WTC11 (cell line): ENCODE results near the gene CPTP. TPM values are rescaled to one million over a fixed set of nuclear protein-coding genes. Genes with fewer than 3 reads are reported as not detected.

ENCODE experiments used
- ATAC-seq: fragments of 200-7000 bp; cut with Tn5 transposase; 2 replicates; pipeline ENCODE4 v1.10.0; 2021; ENCODE audit warnings: mild to moderate bottlenecking, moderate library complexity
- CTCF ChIA-PET: fragments of 300-600 bp; sonication (Branson Sonifier 250); formaldehyde crosslinking; loops from one replicate; lab custom pipeline; 2021; ENCODE audit warnings: antibody characterized with exemption; lab: Charles Lee
- POLR2A ChIA-PET: fragments of 350-600 bp; sonication (Branson Sonifier 250); formaldehyde crosslinking; loops from one replicate; lab custom pipeline; 2021; ENCODE audit warnings: antibody characterized with exemption; lab: Charles Lee
- DNase-seq: peaks from one replicate; pipeline ENCODE4 v3.0.0; 2021; ENCODE audit warnings: low spot score
- H3K27ac Mint-ChIP-seq: 2 replicates; pipeline ENCODE4 v1.8.0; 2021; ENCODE audit warnings: mixed read lengths
- H3K27me3 Mint-ChIP-seq: 2 replicates; pipeline ENCODE4 v1.8.0; 2021; ENCODE audit warnings: low read depth, mild to moderate bottlenecking, moderate library complexity, mixed read lengths
- H3K36me3 Mint-ChIP-seq: 2 replicates; pipeline ENCODE4 v1.8.0; 2021; ENCODE audit warnings: mixed read lengths
- H3K4me1 Mint-ChIP-seq: 2 replicates; pipeline ENCODE4 v1.8.0; 2022; ENCODE audit warnings: mixed read lengths
- H3K4me3 Mint-ChIP-seq: 2 replicates; pipeline ENCODE4 v1.8.0; 2021; ENCODE audit warnings: mild to moderate bottlenecking, moderate library complexity, mixed read lengths
- H3K9me3 Mint-ChIP-seq: 2 replicates; pipeline ENCODE4 v1.8.0; 2021; ENCODE audit warnings: mixed read lengths
- ATF2 ChIP-seq: sonication (generic); formaldehyde crosslinking; IDR thresholded peaks from 2 replicates; pipeline ENCODE4 v1.8.1; 2022; ENCODE audit warnings: low read depth, missing genetic modification reagents, borderline replicate concordance
- ATF3 ChIP-seq: sonication (generic); formaldehyde crosslinking; conservative IDR thresholded peaks from 2 replicates; pipeline ENCODE4 v1.8.1; 2022; ENCODE audit warnings: mild to moderate bottlenecking, missing genetic modification reagents
- ATF6 ChIP-seq: sonication (generic); formaldehyde crosslinking; IDR thresholded peaks from 2 replicates; pipeline ENCODE4 v1.8.1; 2023; ENCODE audit warnings: mild to moderate bottlenecking, missing genetic modification reagents
- EMX1 ChIP-seq: fragments of 250-450 bp; sonication (Bioruptor Pico); IDR thresholded peaks from 2 replicates; pipeline ENCODE4 v1.8.0; 2021; ENCODE audit warnings: mild to moderate bottlenecking
- ESRRA ChIP-seq: sonication (generic); formaldehyde crosslinking; IDR thresholded peaks from 2 replicates; pipeline ENCODE4 v1.8.1; 2022; ENCODE audit warnings: mild to moderate bottlenecking, missing genetic modification reagents, borderline replicate concordance
- FOXJ3 ChIP-seq: sonication (generic); formaldehyde crosslinking; IDR thresholded peaks from 2 replicates; pipeline ENCODE4 v1.9.0; 2021; ENCODE audit warnings: missing genetic modification reagents, mild to moderate bottlenecking, borderline replicate concordance
- FOXP1 ChIP-seq: sonication (generic); formaldehyde crosslinking; IDR thresholded peaks from 2 replicates; pipeline ENCODE4 v1.8.0; 2022; ENCODE audit warnings: missing genetic modification reagents, mild to moderate bottlenecking, moderate library complexity, borderline replicate concordance
- IRF1 ChIP-seq: sonication (generic); formaldehyde crosslinking; IDR thresholded peaks from 2 replicates; pipeline ENCODE4 v1.8.0; 2023; ENCODE audit warnings: missing genetic modification reagents
- JUN ChIP-seq: sonication (generic); formaldehyde crosslinking; IDR thresholded peaks from 2 replicates; pipeline ENCODE4 v1.8.0; 2023; ENCODE audit warnings: mild to moderate bottlenecking, missing genetic modification reagents
- MXD4 ChIP-seq: fragments of 250-450 bp; sonication (Bioruptor Pico); IDR thresholded peaks from 2 replicates; pipeline ENCODE4 v1.8.0; 2021; ENCODE audit warnings: mild to moderate bottlenecking, moderate library complexity, borderline replicate concordance
- PRRX2 ChIP-seq: fragments of 250-450 bp; sonication (Bioruptor Pico); IDR thresholded peaks from 2 replicates; pipeline ENCODE4 v1.8.0; 2021; ENCODE audit warnings: mild to moderate bottlenecking
- SOX15 ChIP-seq: fragments of 250-450 bp; sonication (Bioruptor Pico); IDR thresholded peaks from 2 replicates; pipeline ENCODE4 v1.9.0; 2021; ENCODE audit warnings: mild to moderate bottlenecking
- TCF7 ChIP-seq: sonication (generic); formaldehyde crosslinking; IDR thresholded peaks from 2 replicates; pipeline ENCODE4 v1.8.0; 2022; ENCODE audit warnings: mild to moderate bottlenecking, low read depth, missing genetic modification reagents, moderate library complexity
- TEAD4 ChIP-seq: sonication (generic); formaldehyde crosslinking; IDR thresholded peaks from 2 replicates; pipeline ENCODE4 v1.8.0; 2022; ENCODE audit warnings: mild to moderate bottlenecking, missing genetic modification reagents
- ZBTB43 ChIP-seq: sonication (generic); formaldehyde crosslinking; IDR thresholded peaks from 2 replicates; pipeline ENCODE4 v1.8.1; 2023; ENCODE audit warnings: mild to moderate bottlenecking, missing genetic modification reagents
- ZNF232 ChIP-seq: sonication (generic); formaldehyde crosslinking; IDR thresholded peaks from 2 replicates; pipeline ENCODE4 v1.8.0; 2022; ENCODE audit warnings: mild to moderate bottlenecking, missing genetic modification reagents
- ZNF317 ChIP-seq: sonication (generic); formaldehyde crosslinking; IDR thresholded peaks from 2 replicates; pipeline ENCODE4 v1.8.1; 2023; ENCODE audit warnings: low read depth, mild to moderate bottlenecking, moderate library complexity, missing genetic modification reagents, borderline replicate concordance
- ZSCAN18 ChIP-seq: fragments of 250-450 bp; sonication (Bioruptor Pico); IDR thresholded peaks from 2 replicates; pipeline ENCODE4 v2.1.2; 2022; ENCODE audit warnings: mild to moderate bottlenecking, moderate library complexity
- total RNA-seq: library from RNA; stranded (reverse); gene quantifications from 3 replicates; pipeline ENCODE4 v1.2.3, GENCODE V29; 2021

Gene CPTP
- total RNA-seq, 1 experiment from 2014 or later: 14.4 TPM

- TF ChIP-seq JUN (CRISPR knock-in tag) (no peak), MXD4 (no peak), PRRX2 (CRISPR knock-in tag) (no peak), ZNF232 (CRISPR knock-in tag) (no peak), ZNF317 (CRISPR knock-in tag) (no peak), ATF2 (CRISPR knock-in tag) (no peak), SOX15 (CRISPR knock-in tag) (no peak), ATF3 (CRISPR knock-in tag) (no peak)
- TF ChIP-seq, all 79 proteins: peak for 0
These were observed 30.2 kb upstream of the CPTP start (continued) for GRCh38 chr1:1294250-1294890.

GRCh38 chr1:1295154-1295923, 29.3 kb upstream of the CPTP start:
- TF ChIP-seq ESRRA (CRISPR knock-in tag) (no peak), ZSCAN18 (CRISPR knock-in tag) (no peak)
- no peaks in the 10 kb centered on the region for H3K27me3 Mint-ChIP-seq
- H3K36me3 Mint-ChIP-seq: no peaks in the 10 kb centered on the region
- H3K4me1 Mint-ChIP-seq: peaks cover 4% of the 10 kb centered on the region; the same call in 1 of the 2 replicates
- H3K4me3 Mint-ChIP-seq: no peak overlapping the region
- ChIA-PET POLR2A (interaction anchor here (0.8 to 1.0 kb wide), 2 partner anchors 9 to 16 kb away, joined by 3 to 4 read pairs; partner anchors contain the start of gene SCNN1D), CTCF (no interaction called here)
- H3K9me3 Mint-ChIP-seq: no peaks in the 10 kb centered on the region
- DNase-seq: no peak
- ATAC-seq: no peak
- H3K27ac Mint-ChIP-seq: no peak overlapping the region

- TF ChIP-seq ZBTB43 (CRISPR knock-in tag) (peak; percentile 73; the same call in 1 of the 2 replicates), ATF6 (CRISPR knock-in tag) (no peak), FOXP1 (CRISPR knock-in tag) (0 out of 2 replicates have a peak, but pooled peaks have one; percentile 51), EMX1 (CRISPR knock-in tag) (no peak), TCF7 (CRISPR knock-in tag) (0 out of 2 replicates have a peak, but pooled peaks have one; percentile 35), TEAD4 (no peak), IRF1 (CRISPR knock-in tag) (no peak), FOXJ3 (no peak)
- TF ChIP-seq, all 79 proteins: peak for 3
- Mint-ChIP-seq H3K27me3 (no peaks in the 10 kb centered on the region), H3K4me1 (peaks cover 4% of the 10 kb centered on the region; the same call in 1 of the 2 replicates), H3K36me3 (no peaks in the 10 kb centered on the region), H3K9me3 (no peaks in the 10 kb centered on the region), H3K4me3 (no peak overlapping the region), H3K27ac (no peak overlapping the region)
- ATAC-seq (no peak), DNase-seq (no peak)
- ChIA-PET POLR2A (interaction anchor here (0.8 to 1.0 kb wide), 2 partner anchors 8 to 17 kb away, joined by 3 to 4 read pairs; partner anchors contain the start of gene SCNN1D), CTCF (no interaction called here)
These were observed 28.2 kb upstream of the CPTP start for GRCh38 chr1:1296070-1297061.
